ENCODE data around the gene SLC35A5.

The SLC35A5 gene

DNA sequence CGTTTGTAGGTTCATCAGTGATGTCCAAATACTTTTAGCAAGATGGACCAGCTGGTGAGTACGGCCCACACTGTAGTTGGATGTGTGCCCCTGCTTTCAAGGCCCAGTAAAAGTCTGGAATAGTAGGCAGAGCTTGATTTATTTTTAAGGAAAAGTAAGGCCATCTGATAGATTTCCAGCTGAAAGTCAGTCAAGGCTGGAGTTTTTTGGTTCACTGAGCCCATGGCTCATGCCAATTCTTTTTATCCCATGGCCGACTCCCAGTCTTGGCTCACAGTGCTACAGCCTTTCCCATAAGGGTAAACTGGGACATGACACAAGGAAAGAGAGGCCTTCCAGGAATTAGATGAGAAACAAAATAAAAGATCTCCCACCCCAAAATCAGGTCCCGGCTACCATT, 65.6 kb downstream of the SLC35A5 start:
- no peak for DNase-seq (ENCODE audit: low spot score)

GRCh38 chr3:112627919-112628466, 66.1 kb downstream of the SLC35A5 start:
- no peak for DNase-seq (ENCODE audit: low spot score)

DNA sequence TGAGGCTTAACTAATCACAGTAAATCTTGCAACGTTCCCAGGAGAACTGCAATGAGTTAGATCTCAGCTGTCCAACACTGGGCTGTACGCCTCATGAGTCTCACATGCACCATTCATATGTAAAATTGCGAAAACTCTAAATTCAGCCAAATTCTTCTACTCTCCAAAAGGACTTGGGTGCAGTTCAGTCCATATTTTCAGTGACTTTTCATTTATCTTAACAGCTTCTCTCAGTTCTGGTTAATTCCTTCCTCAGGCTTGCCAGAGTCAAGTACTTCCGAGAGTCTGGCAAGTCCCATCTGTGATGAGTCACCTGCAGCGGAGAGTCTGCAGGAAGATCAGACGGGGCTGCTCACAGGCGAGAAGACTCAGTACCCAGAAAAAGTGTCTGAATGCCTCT, 67.6 kb downstream of the SLC35A5 start:
- DNase-seq (ENCODE audit: low spot score), result no peak

GRCh38 chr3:112631257-112631656, 69.4 kb downstream of the SLC35A5 start:
- DNase-seq (ENCODE audit: low spot score), result no peak

- no peak for DNase-seq (ENCODE audit: low spot score)
Observed at GRCh38 chr3:112632596-112632995, 70.8 kb downstream of the SLC35A5 start.

DNA sequence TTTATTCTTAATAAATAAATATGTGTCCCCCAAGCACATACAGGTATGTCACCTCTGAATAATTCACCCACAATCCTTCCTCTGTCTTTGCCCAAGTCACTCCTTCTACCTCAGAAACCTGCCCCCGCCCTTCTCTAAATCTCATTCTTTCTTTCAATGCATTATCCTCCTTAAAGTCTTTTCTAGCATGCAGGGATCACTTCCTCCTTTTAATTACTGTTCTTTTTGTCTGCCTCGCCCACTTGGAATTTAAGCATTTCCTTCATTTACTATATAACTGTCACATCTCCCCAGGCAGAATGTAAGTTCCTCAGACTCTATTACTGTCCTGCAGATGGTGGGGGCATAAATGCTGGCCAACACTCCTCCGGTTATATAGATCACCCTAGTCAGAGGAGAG, 71.3 kb downstream of the SLC35A5 start:
- no peak for DNase-seq (ENCODE audit: low spot score)

DNA sequence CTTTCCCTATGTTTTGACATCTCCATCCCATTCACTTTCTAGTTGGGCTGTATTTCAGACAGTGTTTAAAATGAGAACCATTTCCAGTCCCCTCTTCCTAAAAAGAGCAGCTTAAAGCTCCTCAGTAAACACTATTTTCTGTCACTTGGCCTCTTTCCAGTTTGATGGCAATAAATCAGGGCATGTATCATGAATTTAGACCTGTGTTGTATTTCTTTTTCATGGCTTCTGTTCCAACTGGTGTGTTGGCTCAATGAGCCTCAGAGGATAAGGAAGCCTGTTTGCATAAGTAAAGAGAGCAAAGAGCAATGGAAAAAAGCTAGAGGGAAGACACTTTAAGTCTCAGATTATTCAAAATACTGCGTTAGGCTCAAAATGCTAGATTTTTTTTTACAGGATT, 71.9 kb downstream of the SLC35A5 start:
- DNase-seq (ENCODE audit: low spot score), result no peak

GRCh38 chr3:112634786-112635541, 73.1 kb downstream of the SLC35A5 start:
- DNase-seq (ENCODE audit: low spot score), result no peak

Measured in kidney capillary endothelial cell (primary cell).